Measurements from ENCODE around the gene ZNF787.

The ZNF787 gene

DNA sequence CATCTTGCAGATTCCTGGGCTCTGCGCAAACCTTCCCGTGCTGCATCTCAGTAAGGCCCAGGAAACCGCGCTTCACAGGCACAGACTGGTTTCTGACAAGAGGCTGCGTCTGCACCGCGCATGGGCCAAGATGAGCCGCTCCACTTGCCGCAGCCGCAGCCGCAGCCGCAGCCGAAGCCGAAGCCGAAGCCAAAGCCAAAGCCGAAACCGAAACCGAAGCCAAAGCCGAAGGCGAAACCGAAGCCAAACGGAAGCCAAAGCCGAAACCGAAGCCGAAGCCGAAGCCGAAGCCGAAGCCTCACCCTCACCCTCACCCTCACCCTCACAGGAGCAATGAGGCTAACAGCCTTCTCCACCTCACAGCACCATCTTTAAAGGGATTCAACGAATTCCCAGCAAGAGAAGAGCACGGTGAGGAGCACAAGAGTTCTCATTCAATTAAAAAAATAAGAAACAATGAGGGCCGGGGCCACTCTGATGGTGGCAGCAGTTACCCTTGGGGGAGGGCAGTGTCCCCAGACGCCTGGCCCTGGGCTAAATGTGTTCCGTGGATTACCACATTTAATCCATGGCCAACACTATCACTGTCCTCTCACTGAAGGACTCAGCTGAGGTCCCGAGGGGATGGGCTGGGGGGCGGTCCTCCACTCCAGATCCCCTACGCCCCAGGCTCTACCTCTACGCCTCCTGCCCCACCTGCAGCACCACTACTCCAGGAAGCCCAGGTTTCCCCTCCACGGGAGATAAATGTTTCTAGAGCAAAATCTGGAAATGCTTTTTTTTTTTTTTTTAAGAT, 29.1 kb downstream of the ZNF787 start:
- Histone ChIP-seq H3K9me3 (ENCODE audit: control insufficient read depth in 5 of 5, low read length in 5 of 5) (no peaks in the 10 kb centered on the region), H3K27ac (ENCODE audit: low read depth, low read length) (no peak overlapping the region), H3K4me3 (ENCODE audit: low read depth in 1 of 5, low read length in 5 of 5) (peak overlapping the region in 1 of 5 donors; percentile 35), H3K4me1 (ENCODE audit: control insufficient read depth in 5 of 5, insufficient read depth in 5 of 5, low read length in 5 of 5) (peaks cover 0 to 16% (median 10%) of the 10 kb centered on the region in 5 donors), H3K27me3 (ENCODE audit: control insufficient read depth in 5 of 5, insufficient read depth in 4 of 5, low read length in 5 of 5) (no peaks in the 10 kb centered on the region), H3K36me3 (ENCODE audit: control insufficient read depth in 5 of 5, insufficient read depth in 5 of 5, low read length in 5 of 5) (peaks cover 0 to 46% (median 24%) of the 10 kb centered on the region in 5 donors), H3K9ac (ENCODE audit: low read length in 5 of 5) (no peak overlapping the region)

DNA sequence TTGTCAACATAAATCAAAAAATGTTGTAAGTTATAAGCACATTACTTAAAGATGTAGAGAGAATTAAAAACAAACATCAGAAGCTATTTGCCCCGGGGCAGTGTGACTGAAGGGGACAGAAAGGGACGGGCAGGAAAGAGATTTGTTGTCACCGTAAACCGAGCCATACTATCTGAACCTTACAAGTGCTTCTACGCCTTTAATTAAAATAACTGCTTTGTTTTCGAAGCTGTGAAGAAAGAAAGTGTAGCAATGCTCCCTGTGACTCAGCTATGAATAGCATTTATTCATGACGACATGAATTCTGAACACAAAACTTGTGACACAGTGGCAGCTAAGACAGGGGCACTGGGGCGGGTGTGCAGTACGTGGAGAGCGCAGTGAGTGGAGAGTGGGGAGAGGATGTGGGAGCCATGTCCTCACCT, 30.0 kb downstream of the ZNF787 start:
- H3K36me3 ChIP-seq (ENCODE audit: control insufficient read depth in 5 of 5, insufficient read depth in 5 of 5, low read length in 5 of 5) = peaks cover 0 to 49% (median 24%) of the 10 kb centered on the region in 5 donors
- H3K9me3 ChIP-seq (ENCODE audit: control insufficient read depth in 5 of 5, low read length in 5 of 5) = no peaks in the 10 kb centered on the region
- no peaks in the 10 kb centered on the region for H3K27me3 ChIP-seq (ENCODE audit: control insufficient read depth in 5 of 5, insufficient read depth in 4 of 5, low read length in 5 of 5)
- H3K4me1 ChIP-seq (ENCODE audit: control insufficient read depth in 5 of 5, insufficient read depth in 5 of 5, low read length in 5 of 5) = peaks cover 0 to 16% (median 10%) of the 10 kb centered on the region in 5 donors
- H3K4me3 ChIP-seq (ENCODE audit: low read depth in 1 of 5, low read length in 5 of 5) = no peak overlapping the region
- H3K27ac ChIP-seq (ENCODE audit: low read depth, low read length) = no peak overlapping the region
- H3K9ac ChIP-seq (ENCODE audit: low read length in 5 of 5) = no peak overlapping the region

DNA sequence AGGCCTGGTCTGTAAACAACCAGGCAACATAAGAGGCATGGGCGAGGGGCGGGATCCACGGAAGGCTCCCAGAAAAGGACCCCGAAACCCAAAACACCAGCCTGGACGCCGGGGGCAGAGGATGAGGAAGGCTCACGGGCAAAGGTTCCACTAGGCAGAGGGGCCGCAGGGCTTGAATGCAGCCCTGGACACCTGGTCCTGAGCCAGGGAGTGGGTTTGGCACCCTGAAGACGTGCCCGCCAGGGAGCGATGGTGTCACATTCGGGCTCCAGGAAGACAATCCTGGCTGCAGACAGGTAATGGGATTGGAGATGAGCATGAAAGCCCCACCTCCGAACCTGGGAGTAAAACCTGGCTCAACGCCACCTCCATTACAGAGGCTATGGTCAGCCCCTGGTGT, 31.8 kb downstream of the ZNF787 start:
- no peak overlapping the region for H3K27ac ChIP-seq (ENCODE audit: low read depth, low read length)
- no peaks in the 10 kb centered on the region for H3K27me3 ChIP-seq (ENCODE audit: control insufficient read depth in 5 of 5, insufficient read depth in 4 of 5, low read length in 5 of 5)
- no peak overlapping the region for H3K4me3 ChIP-seq (ENCODE audit: low read depth in 1 of 5, low read length in 5 of 5)
- H3K4me1 ChIP-seq (ENCODE audit: control insufficient read depth in 5 of 5, insufficient read depth in 5 of 5, low read length in 5 of 5) = peaks cover 0 to 16% (median 10%) of the 10 kb centered on the region in 5 donors
- H3K9me3 ChIP-seq (ENCODE audit: control insufficient read depth in 5 of 5, low read length in 5 of 5) = no peaks in the 10 kb centered on the region
- no peak overlapping the region for H3K9ac ChIP-seq (ENCODE audit: low read length in 5 of 5)
- H3K36me3 ChIP-seq (ENCODE audit: control insufficient read depth in 5 of 5, insufficient read depth in 5 of 5, low read length in 5 of 5) = peaks cover 0 to 42% (median 25%) of the 10 kb centered on the region in 5 donors

DNA sequence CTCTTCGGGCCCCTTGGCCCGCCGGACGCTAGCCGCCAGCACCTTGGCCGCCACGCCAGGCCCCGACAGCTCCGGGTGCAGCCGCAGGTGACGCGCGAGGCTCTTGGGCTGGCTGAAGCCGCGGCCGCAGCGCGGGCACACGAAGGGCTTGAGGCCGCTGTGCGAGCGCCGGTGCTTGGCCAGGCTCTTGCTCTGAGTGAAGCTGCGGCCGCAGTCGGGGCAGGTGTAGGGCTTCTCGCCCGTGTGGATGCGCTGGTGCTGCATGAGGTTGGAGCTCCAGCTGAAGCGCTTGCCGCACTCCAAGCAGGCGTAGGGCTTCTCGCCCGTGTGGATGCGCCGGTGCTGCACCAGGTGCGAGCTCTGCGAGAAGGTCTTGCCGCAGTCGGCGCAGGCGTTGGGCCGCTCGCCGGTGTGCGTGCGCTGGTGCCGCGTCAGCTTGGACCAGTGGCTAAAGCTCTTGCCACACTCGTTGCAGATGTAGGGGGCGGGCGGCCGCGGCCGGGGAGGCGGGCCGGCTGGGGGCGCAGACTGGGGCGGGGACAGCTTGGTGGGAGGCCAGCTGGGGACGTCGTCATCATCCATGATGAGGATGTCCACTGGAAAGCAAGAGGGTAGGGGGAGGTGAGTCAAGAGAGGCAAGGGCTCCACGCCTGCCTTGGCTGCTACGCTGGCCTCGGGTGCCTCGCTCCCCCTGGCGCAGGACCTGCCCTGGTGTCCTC, 32.4 kb downstream of the ZNF787 start:
- Histone ChIP-seq H3K9me3 (ENCODE audit: control insufficient read depth in 5 of 5, low read length in 5 of 5) (no peaks in the 10 kb centered on the region), H3K9ac (ENCODE audit: low read length in 5 of 5) (no peak overlapping the region), H3K4me3 (ENCODE audit: low read depth in 1 of 5, low read length in 5 of 5) (no peak overlapping the region), H3K4me1 (ENCODE audit: control insufficient read depth in 5 of 5, insufficient read depth in 5 of 5, low read length in 5 of 5) (peaks cover 0 to 16% (median 10%) of the 10 kb centered on the region in 5 donors), H3K36me3 (ENCODE audit: control insufficient read depth in 5 of 5, insufficient read depth in 5 of 5, low read length in 5 of 5) (peaks cover 0 to 42% (median 24%) of the 10 kb centered on the region in 5 donors), H3K27me3 (ENCODE audit: control insufficient read depth in 5 of 5, insufficient read depth in 4 of 5, low read length in 5 of 5) (no peaks in the 10 kb centered on the region), H3K27ac (ENCODE audit: low read depth, low read length) (no peak overlapping the region)

DNA sequence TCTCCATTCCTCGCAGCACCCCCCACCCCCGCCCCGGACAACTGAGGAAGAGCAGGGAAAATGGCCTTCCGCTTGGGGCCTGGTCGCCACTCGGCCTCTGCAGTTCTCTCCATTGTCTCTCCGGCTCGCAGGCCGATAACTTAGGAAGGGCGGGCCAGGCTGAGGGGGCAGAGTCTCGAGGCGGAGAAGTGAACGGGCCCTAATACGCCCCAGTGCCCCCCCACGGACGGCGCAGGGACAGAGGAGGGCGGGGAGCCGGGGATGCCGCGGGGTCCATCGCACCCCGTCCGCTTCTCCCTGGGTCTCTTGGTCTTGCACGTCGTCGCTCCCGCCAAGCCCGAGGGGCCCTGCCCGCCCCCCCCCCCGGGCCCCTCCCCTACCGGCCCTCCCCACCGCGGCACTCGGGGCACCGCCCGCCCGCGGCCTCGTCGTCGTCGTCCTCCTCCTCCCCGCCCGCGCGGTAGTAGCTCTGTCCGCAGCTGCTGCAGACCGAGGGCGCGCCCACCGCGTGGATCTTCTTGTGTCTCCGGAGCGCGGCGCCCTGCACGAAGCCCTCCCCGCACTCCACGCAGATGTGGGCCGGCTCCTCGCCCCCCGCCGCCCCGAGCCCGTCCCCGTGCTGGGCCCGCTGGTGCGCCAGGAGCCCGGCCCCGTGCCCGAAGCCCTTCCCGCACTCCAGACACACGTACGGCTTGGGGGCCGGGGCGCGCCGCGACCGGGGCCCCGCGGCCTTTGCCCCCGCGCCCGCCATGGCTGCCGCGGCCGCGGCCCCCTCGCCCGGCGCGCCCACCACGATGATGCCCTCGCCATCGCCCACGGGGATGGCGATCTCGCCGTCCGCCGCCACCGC, 33.2 kb downstream of the ZNF787 start:
- Histone ChIP-seq H3K4me1 (ENCODE audit: control insufficient read depth in 5 of 5, insufficient read depth in 5 of 5, low read length in 5 of 5) (peaks cover 0 to 16% (median 10%) of the 10 kb centered on the region in 5 donors), H3K9ac (ENCODE audit: low read length in 5 of 5) (no peak overlapping the region), H3K27me3 (ENCODE audit: control insufficient read depth in 5 of 5, insufficient read depth in 4 of 5, low read length in 5 of 5) (no peaks in the 10 kb centered on the region), H3K36me3 (ENCODE audit: control insufficient read depth in 5 of 5, insufficient read depth in 5 of 5, low read length in 5 of 5) (peaks cover 0 to 35% (median 18%) of the 10 kb centered on the region in 5 donors), H3K9me3 (ENCODE audit: control insufficient read depth in 5 of 5, low read length in 5 of 5) (no peaks in the 10 kb centered on the region), H3K27ac (ENCODE audit: low read depth, low read length) (no peak overlapping the region), H3K4me3 (ENCODE audit: low read depth in 1 of 5, low read length in 5 of 5) (no peak overlapping the region)

DNA sequence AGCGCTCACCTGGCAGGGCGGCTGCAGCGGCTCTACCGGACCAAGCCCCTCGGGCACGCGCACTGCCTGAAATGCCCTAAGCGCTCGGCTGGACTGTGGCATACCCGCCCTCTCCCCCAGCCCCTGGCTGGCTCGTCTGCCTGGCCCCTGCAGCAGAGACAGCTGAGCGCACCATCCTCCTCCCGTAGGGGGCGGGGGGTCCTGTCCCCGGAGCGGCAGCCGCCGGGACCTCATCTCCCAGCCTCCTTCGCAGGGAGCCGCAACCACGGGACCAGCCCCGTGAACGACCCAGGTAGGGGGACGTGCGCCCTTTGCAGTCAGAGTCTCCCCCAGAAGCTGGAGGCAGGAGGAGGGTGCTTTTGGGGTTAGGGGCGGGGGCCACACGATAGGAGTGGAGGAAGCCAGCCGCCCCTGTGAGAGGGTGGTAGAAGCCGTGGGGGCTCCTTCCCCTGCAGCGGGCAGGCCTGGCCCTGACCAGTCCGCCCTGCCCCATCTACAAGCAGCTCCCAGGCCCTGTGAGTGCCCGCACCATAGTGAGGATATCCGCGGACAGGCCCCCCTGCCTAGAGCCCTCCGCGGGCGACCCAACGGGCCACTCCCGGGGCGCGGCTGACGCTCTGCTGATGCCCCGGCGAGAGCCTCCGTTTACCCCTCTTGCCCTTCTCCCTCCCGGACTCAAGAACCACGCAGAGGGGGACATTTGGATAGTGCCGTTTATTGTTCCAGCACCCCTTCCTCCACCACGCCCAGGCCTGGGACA, 34.2 kb downstream of the ZNF787 start:
- H3K4me3 ChIP-seq (ENCODE audit: low read depth in 1 of 5, low read length in 5 of 5) = no peak overlapping the region
- H3K27ac ChIP-seq (ENCODE audit: low read depth, low read length) = no peak overlapping the region
- H3K36me3 ChIP-seq (ENCODE audit: control insufficient read depth in 5 of 5, insufficient read depth in 5 of 5, low read length in 5 of 5) = peaks cover 0 to 33% (median 18%) of the 10 kb centered on the region in 5 donors

DNA sequence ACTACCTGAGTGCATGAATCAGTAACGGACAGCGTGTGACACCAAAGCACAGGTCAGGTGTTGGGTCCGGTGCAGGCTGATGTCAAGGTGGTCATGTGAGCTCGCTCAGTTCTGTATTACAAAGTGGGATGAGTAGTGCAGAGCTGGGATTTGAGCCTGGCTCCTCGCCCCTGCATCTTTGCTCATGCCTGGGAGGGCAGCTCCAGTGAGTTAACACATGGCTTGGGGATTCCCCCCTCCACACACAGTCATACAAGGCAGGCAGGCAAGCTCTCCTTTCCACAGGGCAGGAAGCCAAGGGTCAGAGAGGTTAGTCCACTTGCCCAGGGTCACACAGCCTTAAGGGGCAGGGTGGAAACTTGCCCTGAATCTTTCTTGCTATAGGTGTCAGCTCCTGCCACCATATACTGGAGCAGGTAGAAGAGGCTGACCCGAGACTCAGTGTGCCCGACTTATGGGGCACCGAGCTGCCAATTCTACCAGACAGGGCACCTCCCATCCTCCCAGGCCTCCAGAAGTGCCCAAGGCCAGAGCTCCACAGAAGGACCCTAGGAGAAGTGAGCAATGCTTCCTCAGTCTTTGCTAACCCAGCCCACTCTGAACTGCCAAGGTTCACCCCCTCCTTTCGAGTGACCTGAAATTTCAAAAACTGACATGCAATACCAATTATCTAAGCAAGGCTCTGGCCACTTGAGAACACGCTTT, 35.4 kb downstream of the ZNF787 start:
- no peak overlapping the region for H3K9ac ChIP-seq (ENCODE audit: low read length in 5 of 5)
- H3K36me3 ChIP-seq (ENCODE audit: control insufficient read depth in 5 of 5, insufficient read depth in 5 of 5, low read length in 5 of 5) = peaks cover 0 to 33% (median 18%) of the 10 kb centered on the region in 5 donors
- peaks cover 2 to 10% (median 7%) of the 10 kb centered on the region in 5 donors for H3K4me1 ChIP-seq (ENCODE audit: control insufficient read depth in 5 of 5, insufficient read depth in 5 of 5, low read length in 5 of 5)
- no peak overlapping the region for H3K4me3 ChIP-seq (ENCODE audit: low read depth in 1 of 5, low read length in 5 of 5)
- H3K27ac ChIP-seq (ENCODE audit: low read depth, low read length) = no peak overlapping the region
- peaks cover 0 to 5% (median 0%) of the 10 kb centered on the region in 5 donors for H3K27me3 ChIP-seq (ENCODE audit: control insufficient read depth in 5 of 5, insufficient read depth in 4 of 5, low read length in 5 of 5)
- no peaks in the 10 kb centered on the region for H3K9me3 ChIP-seq (ENCODE audit: control insufficient read depth in 5 of 5, low read length in 5 of 5)

More for the DNA sequence above, 34.2 kb downstream of the ZNF787 start:
- Histone ChIP-seq H3K27me3 (ENCODE audit: control insufficient read depth in 5 of 5, insufficient read depth in 4 of 5, low read length in 5 of 5) (no peaks in the 10 kb centered on the region), H3K9me3 (ENCODE audit: control insufficient read depth in 5 of 5, low read length in 5 of 5) (no peaks in the 10 kb centered on the region), H3K9ac (ENCODE audit: low read length in 5 of 5) (no peak overlapping the region), H3K4me1 (ENCODE audit: control insufficient read depth in 5 of 5, insufficient read depth in 5 of 5, low read length in 5 of 5) (peaks cover 0 to 13% (median 9%) of the 10 kb centered on the region in 5 donors)

DNA sequence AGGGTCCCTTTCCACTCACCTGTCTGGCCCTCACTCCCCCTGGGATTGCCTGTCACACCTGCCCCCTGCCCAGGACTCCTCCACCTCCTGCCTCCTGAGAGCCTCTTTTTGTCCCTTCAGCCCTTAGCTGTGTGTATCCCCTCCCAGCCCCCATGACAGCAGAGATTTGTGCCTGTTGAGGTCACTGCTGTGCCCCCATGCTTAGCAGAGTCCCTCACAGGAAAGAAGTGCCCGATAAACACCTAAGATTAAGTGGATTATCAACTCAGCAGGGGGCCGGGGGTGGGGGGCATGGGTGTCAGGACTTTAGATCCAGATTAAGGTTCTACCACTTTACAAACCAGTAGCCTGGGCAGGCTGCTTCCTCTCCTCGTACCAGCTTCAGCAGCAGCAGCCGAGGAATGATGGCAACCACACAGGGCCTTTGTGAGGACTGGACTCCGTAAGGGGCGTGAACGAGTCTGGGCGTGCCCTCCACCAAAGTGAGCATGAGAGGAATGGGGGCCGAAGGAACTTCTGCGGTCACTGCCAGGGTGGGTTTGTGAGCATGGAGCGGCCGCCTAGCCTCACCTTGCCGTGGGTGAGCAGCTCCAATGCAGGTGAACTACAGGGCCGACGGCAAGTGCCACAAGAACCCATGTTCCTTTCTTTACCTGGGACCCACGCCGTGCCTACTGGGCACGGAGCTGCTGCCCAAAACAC, 36.1 kb downstream of the ZNF787 start:
- H3K4me3 ChIP-seq (ENCODE audit: low read depth in 1 of 5, low read length in 5 of 5) = no peak overlapping the region
- H3K9me3 ChIP-seq (ENCODE audit: control insufficient read depth in 5 of 5, low read length in 5 of 5) = no peaks in the 10 kb centered on the region
- peaks cover 0 to 29% (median 16%) of the 10 kb centered on the region in 5 donors for H3K36me3 ChIP-seq (ENCODE audit: control insufficient read depth in 5 of 5, insufficient read depth in 5 of 5, low read length in 5 of 5)
- H3K4me1 ChIP-seq (ENCODE audit: control insufficient read depth in 5 of 5, insufficient read depth in 5 of 5, low read length in 5 of 5) = peaks cover 2 to 12% (median 9%) of the 10 kb centered on the region in 5 donors
- peaks cover 0 to 5% (median 0%) of the 10 kb centered on the region in 5 donors for H3K27me3 ChIP-seq (ENCODE audit: control insufficient read depth in 5 of 5, insufficient read depth in 4 of 5, low read length in 5 of 5)
- no peak overlapping the region for H3K27ac ChIP-seq (ENCODE audit: low read depth, low read length)
- no peak overlapping the region for H3K9ac ChIP-seq (ENCODE audit: low read length in 5 of 5)

Data from subcutaneous abdominal adipose tissue (tissue), 5 donors.